HepG2 (cell line): Measurements from ENCODE around the gene ZFP90. TPM values are rescaled to one million over a fixed set of nuclear protein-coding genes. Genes with fewer than 3 reads are reported as not detected.

Source experiments
- ATRX ChIP-seq: sonication (generic); formaldehyde crosslinking; IDR thresholded peaks from 2 replicates; pipeline ENCODE4 v1.4.0; 2020; ENCODE audit warnings: missing genetic modification reagents, borderline replicate concordance
- CSRNP2 ChIP-seq: sonication (generic); formaldehyde crosslinking; conservative IDR thresholded peaks from 2 replicates; pipeline ENCODE4 v1.8.0; 2022; ENCODE audit warnings: low read depth, missing genetic modification reagents
- DZIP1 ChIP-seq: sonication (generic); formaldehyde crosslinking; IDR thresholded peaks from 2 replicates; pipeline ENCODE4 v1.5.0; 2020; ENCODE audit warnings: mild to moderate bottlenecking, missing genetic modification reagents
- ELF3 ChIP-seq: IDR thresholded peaks from 2 replicates; pipeline ENCODE4 v1.6.1; 2016; ENCODE audit warnings: missing genetic modification reagents, missing compliant biosample characterization
- FOXK2 ChIP-seq: fragments of 450-650 bp; IDR thresholded peaks from 2 replicates; pipeline ENCODE4 v1.6.1; 2016
- GLI4 ChIP-seq: sonication (generic); formaldehyde crosslinking; IDR thresholded peaks from 2 replicates; pipeline ENCODE4 v1.5.1; 2020; ENCODE audit warnings: missing genetic modification reagents, mild to moderate bottlenecking, moderate library complexity, borderline replicate concordance
- GTF3A ChIP-seq: sonication (generic); formaldehyde crosslinking; conservative IDR thresholded peaks from 2 replicates; pipeline ENCODE4 v1.4.0; 2020; ENCODE audit warnings: mild to moderate bottlenecking, missing genetic modification reagents
- HNF4A ChIP-seq: sonication (generic); formaldehyde crosslinking; IDR thresholded peaks from 2 replicates; pipeline ENCODE4 v1.4.0; 2020; ENCODE audit warnings: missing genetic modification reagents
- MTF1 ChIP-seq: sonication (generic); formaldehyde crosslinking; IDR thresholded peaks from 2 replicates; pipeline ENCODE4 v1.5.0; 2020; ENCODE audit warnings: missing genetic modification reagents
- MYNN ChIP-seq: sonication (generic); formaldehyde crosslinking; IDR thresholded peaks from 2 replicates; pipeline ENCODE4 v1.4.0; 2020; ENCODE audit warnings: mild to moderate bottlenecking, low read depth, missing genetic modification reagents
- NFIC ChIP-seq: IDR thresholded peaks from 2 replicates; pipeline ENCODE4 v1.6.1; 2012; ENCODE audit warnings: mild to moderate bottlenecking, low read length, inconsistent platforms
- NFKB2 ChIP-seq: sonication (generic); formaldehyde crosslinking; IDR thresholded peaks from 2 replicates; pipeline ENCODE4 v1.4.0; 2020; ENCODE audit warnings: missing genetic modification reagents, borderline replicate concordance
- REPIN1 ChIP-seq: sonication (generic); formaldehyde crosslinking; IDR thresholded peaks from 2 replicates; pipeline ENCODE4 v1.8.0; 2022; ENCODE audit warnings: missing genetic modification reagents, low read depth, mild to moderate bottlenecking, borderline replicate concordance
- RNF2 ChIP-seq: fragments of 450-650 bp; conservative IDR thresholded peaks from 2 replicates; pipeline ENCODE4 v1.6.1; 2016; ENCODE audit warnings: low read depth
- SRF ChIP-seq: IDR thresholded peaks from 2 replicates; pipeline ENCODE4 v1.6.1; 2011; ENCODE audit warnings: mild to moderate bottlenecking, low read depth, low read length, moderate library complexity
- TP53 ChIP-seq: sonication (generic); formaldehyde crosslinking; conservative IDR thresholded peaks from 2 replicates; pipeline ENCODE4 v1.4.0; 2020; ENCODE audit warnings: missing genetic modification reagents
- YEATS2 ChIP-seq: sonication (generic); formaldehyde crosslinking; IDR thresholded peaks from 2 replicates; pipeline ENCODE4 v1.4.0; 2020; ENCODE audit warnings: missing genetic modification reagents, borderline replicate concordance
- ZKSCAN1 ChIP-seq: fragments of 150-350 bp; IDR thresholded peaks from 2 replicates; pipeline ENCODE4 v1.6.1; 2014; ENCODE audit warnings: low read length
- ZNF10 ChIP-seq: sonication (generic); formaldehyde crosslinking; IDR thresholded peaks from 2 replicates; pipeline ENCODE4 v1.4.0; 2020; ENCODE audit warnings: mild to moderate bottlenecking, low read depth, missing genetic modification reagents, borderline replicate concordance
- ZNF235 ChIP-seq: sonication (generic); formaldehyde crosslinking; IDR thresholded peaks from 2 replicates; pipeline ENCODE4 v1.8.1; 2023; ENCODE audit warnings: mild to moderate bottlenecking, missing genetic modification reagents, borderline replicate concordance
- ZNF276 ChIP-seq: sonication (generic); formaldehyde crosslinking; IDR thresholded peaks from 2 replicates; pipeline ENCODE4 v1.4.0; 2020; ENCODE audit warnings: mild to moderate bottlenecking, low read depth, missing genetic modification reagents
- ZNF292 ChIP-seq: sonication (generic); formaldehyde crosslinking; IDR thresholded peaks from 2 replicates; pipeline ENCODE4 v1.8.1; 2022; ENCODE audit warnings: mild to moderate bottlenecking, low read depth, missing genetic modification reagents, borderline replicate concordance
- ZNF510 ChIP-seq: sonication (generic); formaldehyde crosslinking; IDR thresholded peaks from 2 replicates; pipeline ENCODE4 v1.4.0; 2020; ENCODE audit warnings: low read depth, mild to moderate bottlenecking, missing genetic modification reagents
- ZNF678 ChIP-seq: sonication (generic); formaldehyde crosslinking; IDR thresholded peaks from 2 replicates; pipeline ENCODE4 v1.4.0; 2020; ENCODE audit warnings: mild to moderate bottlenecking, missing genetic modification reagents
- polyA plus RNA-seq, 8 experiments: library from polyadenylated mRNA; depleted of rRNA in 3 of 8; stranded (reverse) in 7 of 8; unstranded in 1 of 8; fragments of >200 nt; fragmentation: Illumina TruSeq in 4 of 8; extraction: Trizol in 4 of 8; gene quantifications; 2 replicates each; pipeline versions ENCODE4 v1.2.1 to v1.2.3, GENCODE V29; 2011 to 2016; ENCODE audit warnings: low read depth in 4 of 8, missing spikeins in 1 of 8, mixed read lengths in 1 of 8; ENCODE audit not compliant: insufficient read depth in 1 of 8
- total RNA-seq, 5 experiments: library from RNA; depleted of rRNA; stranded (reverse); fragments of >200 nt; fragmentation: Illumina TruSeq; extraction: Trizol; gene quantifications; 2 replicates each; pipeline ENCODE4 v1.2.3, GENCODE V29; 2016; ENCODE audit warnings: low read depth in 1 of 5
- TF ChIP-seq, protein P1 (sequence below): sonication (generic); formaldehyde crosslinking; IDR thresholded peaks from 2 replicates; pipeline ENCODE4 v1.5.0; 2020; ENCODE audit warnings: missing genetic modification reagents, mild to moderate bottlenecking, borderline replicate concordance

Gene ZFP90
- total and polyA plus RNA-seq, 2 of the 13 experiments (the other 11 are each of a cell fraction or from before 2014, with no cell fraction given), result 17.6 to 18.9 TPM

- TF ChIP-seq MYNN (CRISPR knock-in tag) (no peak), GTF3A (no peak), ZNF678 (CRISPR knock-in tag) (no peak), TP53 (CRISPR knock-in tag) (no peak), DZIP1 (CRISPR knock-in tag) (0 out of 2 replicates have a peak, but pooled peaks have one; percentile 62), ZNF276 (CRISPR knock-in tag) (no peak), ZNF292 (no peak), MTF1 (CRISPR knock-in tag) (no peak), HNF4A (CRISPR knock-in tag) (no peak), CSRNP2 (CRISPR knock-in tag) (no peak), SRF (no peak), ATRX (CRISPR knock-in tag) (no peak), REPIN1 (CRISPR knock-in tag) (peak; percentile 36; the same call in 1 of the 2 replicates), ZKSCAN1 (0 out of 2 replicates have a peak, but pooled peaks have one; percentile 21), RNF2 (no peak; the same call in 1 of the 2 replicates), NFKB2 (CRISPR knock-in tag) (peak; percentile 77; the same call in 1 of the 2 replicates), GLI4 (CRISPR knock-in tag) (no peak), YEATS2 (peak; percentile 66; the same call in 1 of the 2 replicates), ZNF235 (CRISPR knock-in tag) (no peak; the same call in 1 of the 2 replicates), ZNF10 (CRISPR knock-in tag) (no peak), NFIC (no peak), FOXK2 (0 out of 2 replicates have a peak, but pooled peaks have one; percentile 17), ELF3 (CRISPR knock-in tag) (peak; percentile 66), ZNF510 (no peak)
- TF ChIP-seq, protein P1, sequence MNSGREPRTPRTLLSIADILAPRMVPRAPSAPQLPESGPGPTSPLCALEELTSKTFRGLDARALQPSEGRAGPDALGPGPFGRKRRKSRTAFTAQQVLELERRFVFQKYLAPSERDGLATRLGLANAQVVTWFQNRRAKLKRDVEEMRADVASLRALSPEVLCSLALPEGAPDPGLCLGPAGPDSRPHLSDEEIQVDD (CRISPR knock-in tag), result no peak
Measured at GRCh38 chr16:68528686-68529379, 10.3 kb upstream of the ZFP90 start (continued).
